H9 (cell line): ENCODE data around the gene ZNF296. TPM values are rescaled to one million over a fixed set of nuclear protein-coding genes. Genes with fewer than 3 reads are reported as not detected.

Experiments
- DNase-seq: peaks from one replicate; pipeline ENCODE4 v3.0.0-alpha.2; 2017
- H2AFZ ChIP-seq: one replicate; pipeline ENCODE4 v1.6.1; 2013; ENCODE audit warnings: mild to moderate bottlenecking, low read length, control low read depth, moderate library complexity
- H2AK5ac ChIP-seq: 2 replicates; pipeline ENCODE4 v1.6.1; 2013; ENCODE audit warnings: low read length, control low read depth, mixed read lengths; ENCODE audit not compliant: insufficient read length
- H2BK120ac ChIP-seq: one replicate; pipeline ENCODE4 v1.6.1; 2013; ENCODE audit warnings: low read depth, mild to moderate bottlenecking, low read length, control low read depth, inconsistent platforms; ENCODE audit not compliant: poor library complexity, severe bottlenecking
- H2BK12ac ChIP-seq: 2 replicates; pipeline ENCODE4 v1.6.1; 2013; ENCODE audit warnings: low read length, control low read depth, mixed read lengths, low read depth; ENCODE audit not compliant: insufficient read length
- H2BK15ac ChIP-seq: 2 replicates; pipeline ENCODE4 v1.6.1; 2013; ENCODE audit warnings: low read depth, low read length, control low read depth
- H2BK20ac ChIP-seq: one replicate; pipeline ENCODE4 v1.6.1; 2013; ENCODE audit warnings: low read depth, mild to moderate bottlenecking, low read length, control low read depth, inconsistent platforms; ENCODE audit not compliant: poor library complexity, severe bottlenecking
- H2BK5ac ChIP-seq: 2 replicates; pipeline ENCODE4 v1.6.1; 2013; ENCODE audit warnings: low read length, control low read depth, mixed read lengths; ENCODE audit not compliant: insufficient read length
- H3K14ac ChIP-seq: 2 replicates; pipeline ENCODE4 v1.6.1; 2013; ENCODE audit warnings: low read length, control low read depth; ENCODE audit not compliant: insufficient read depth
- H3K18ac ChIP-seq: 2 replicates; pipeline ENCODE4 v1.6.1; 2013; ENCODE audit warnings: low read depth, mild to moderate bottlenecking, mixed read lengths, low read length, control low read depth; ENCODE audit not compliant: insufficient read length
- H3K23ac ChIP-seq: 2 replicates; pipeline ENCODE4 v1.6.1; 2013; ENCODE audit warnings: low read length, control low read depth, mixed read lengths, low read depth; ENCODE audit not compliant: insufficient read length
- H3K23me2 ChIP-seq: 2 replicates; pipeline ENCODE4 v1.6.1; 2013; ENCODE audit warnings: low read depth, mild to moderate bottlenecking, mixed read lengths, low read length, control low read depth; ENCODE audit not compliant: insufficient read length, poor library complexity, severe bottlenecking
- H3K27ac ChIP-seq: 2 replicates; pipeline ENCODE4 v1.5.1; 2013; ENCODE audit warnings: low read length, control low read depth, mixed read lengths, low read depth; ENCODE audit not compliant: insufficient read length
- H3K27me3 ChIP-seq: 2 replicates; pipeline ENCODE4 v1.6.1; 2013; ENCODE audit warnings: low read length, control low read depth, inconsistent platforms; ENCODE audit not compliant: insufficient read depth
- H3K4ac ChIP-seq: 2 replicates; pipeline ENCODE4 v1.6.1; 2013; ENCODE audit warnings: low read depth, mild to moderate bottlenecking, control low read depth, inconsistent platforms, low read length, moderate library complexity
- H3K4me1 ChIP-seq: 2 replicates; pipeline ENCODE4 v1.6.1; 2013; ENCODE audit warnings: low read length, control low read depth, inconsistent platforms; ENCODE audit not compliant: insufficient read depth
- H3K4me2 ChIP-seq: 2 replicates; pipeline ENCODE4 v1.6.1; 2013; ENCODE audit warnings: low read length, control low read depth, mixed read lengths; ENCODE audit not compliant: insufficient read length, insufficient read depth
- H3K56ac ChIP-seq: 2 replicates; pipeline ENCODE4 v1.6.1; 2013; ENCODE audit warnings: low read depth, mild to moderate bottlenecking, mixed read lengths, low read length, control low read depth; ENCODE audit not compliant: insufficient read length
- H3K79me1 ChIP-seq: 2 replicates; pipeline ENCODE4 v1.6.1; 2013; ENCODE audit warnings: low read depth, mild to moderate bottlenecking, moderate library complexity, low read length, control low read depth, inconsistent platforms; ENCODE audit not compliant: insufficient read depth, poor library complexity, severe bottlenecking
- H3K79me2 ChIP-seq: 2 replicates; pipeline ENCODE4 v1.6.1; 2013; ENCODE audit warnings: low read length, control low read depth, inconsistent platforms; ENCODE audit not compliant: insufficient read depth
- H3K9ac ChIP-seq: 2 replicates; pipeline ENCODE4 v1.6.1; 2013; ENCODE audit warnings: low read length, control low read depth, mixed read lengths; ENCODE audit not compliant: insufficient read length; ENCODE audit errors: extremely low read depth
- H3K9me3 ChIP-seq: one replicate; pipeline ENCODE4 v1.6.1; 2013; ENCODE audit warnings: low read depth, low read length, inconsistent platforms; ENCODE audit not compliant: control insufficient read depth
- H3T11ph ChIP-seq: one replicate; pipeline ENCODE4 v1.6.1; 2013; ENCODE audit warnings: mild to moderate bottlenecking, low read length, control low read depth, inconsistent platforms
- H4K20me1 ChIP-seq: one replicate; pipeline ENCODE4 v1.6.1; 2013; ENCODE audit not compliant: control insufficient read depth, insufficient read length, insufficient read depth
- H4K5ac ChIP-seq: 2 replicates; pipeline ENCODE4 v1.6.1; 2013; ENCODE audit warnings: low read depth, mild to moderate bottlenecking, mixed read lengths, low read length, control low read depth; ENCODE audit not compliant: insufficient read length
- H4K8ac ChIP-seq: replicated peaks from 2 replicates; pipeline ENCODE4 v1.6.1; 2013; ENCODE audit warnings: low read length, control low read depth, mixed read lengths, low read depth; ENCODE audit not compliant: insufficient read length
- H4K91ac ChIP-seq: 2 replicates; pipeline ENCODE4 v1.6.1; 2013; ENCODE audit warnings: low read depth, mild to moderate bottlenecking, moderate library complexity, mixed read lengths, low read length, control low read depth; ENCODE audit not compliant: insufficient read length
- H3K27ac Mint-ChIP-seq, 3 experiments: 2 replicates in 2 of 3; 3 replicates in 1 of 3; pipeline ENCODE4 v1.8.0; 2020 to 2021; ENCODE audit warnings: mixed read lengths in 3 of 3, mild to moderate bottlenecking in 1 of 3, moderate library complexity in 1 of 3
- H3K27me3 Mint-ChIP-seq: 2 replicates; pipeline ENCODE4 v1.8.0; 2021; ENCODE audit warnings: low read depth, mild to moderate bottlenecking, moderate library complexity, mixed read lengths
- H3K36me3 Mint-ChIP-seq, 3 experiments: 2 replicates in 2 of 3; 3 replicates in 1 of 3; pipeline ENCODE4 v1.8.0; 2020 to 2021; ENCODE audit warnings: low read depth in 3 of 3, mixed read lengths in 3 of 3; ENCODE audit not compliant: insufficient read depth in 1 of 3
- H3K4me1 Mint-ChIP-seq, 2 experiments: 2 replicates each; pipeline ENCODE4 v1.8.0; 2020; ENCODE audit warnings: mixed read lengths in 2 of 2
- H3K4me3 Mint-ChIP-seq, 2 experiments: 2 replicates in 1 of 2; 3 replicates in 1 of 2; pipeline ENCODE4 v1.8.0; 2020 to 2021; ENCODE audit warnings: mild to moderate bottlenecking in 2 of 2, mixed read lengths in 2 of 2, moderate library complexity in 1 of 2
- H3K9me3 Mint-ChIP-seq, 2 experiments: 2 replicates in 1 of 2; 3 replicates in 1 of 2; pipeline ENCODE4 v1.8.0; 2020; ENCODE audit warnings: mild to moderate bottlenecking in 2 of 2, mixed read lengths in 2 of 2, moderate library complexity in 1 of 2
- WGBS: extraction: QIAGEN DNeasy Blood & Tissue Kit; methylation state at CpG from one replicate; pipeline ENCODE4 v1.1.7; 2013; ENCODE audit warnings: missing lambda C conversion rate, low lambda C conversion rate, mixed read lengths; ENCODE audit not compliant: insufficient read length; ENCODE audit errors: extremely low coverage; 5-methylcytosine and 5-hydroxymethylcytosine counted together
- total RNA-seq: library from RNA; stranded (reverse); gene quantifications from 2 replicates; pipeline ENCODE4 v1.2.1, GENCODE V29; 2021
- TF ChIP-seq, protein P1 (sequence below): fragments of 200-600 bp; sonication (generic); conservative IDR thresholded peaks from 3 replicates; pipeline ENCODE4 v1.8.0; 2021; ENCODE audit warnings: antibody characterized with exemption, mild to moderate bottlenecking

ZNF296 gene
- total RNA-seq, 1 experiment from 2014 or later, result 14.8 TPM

DNA sequence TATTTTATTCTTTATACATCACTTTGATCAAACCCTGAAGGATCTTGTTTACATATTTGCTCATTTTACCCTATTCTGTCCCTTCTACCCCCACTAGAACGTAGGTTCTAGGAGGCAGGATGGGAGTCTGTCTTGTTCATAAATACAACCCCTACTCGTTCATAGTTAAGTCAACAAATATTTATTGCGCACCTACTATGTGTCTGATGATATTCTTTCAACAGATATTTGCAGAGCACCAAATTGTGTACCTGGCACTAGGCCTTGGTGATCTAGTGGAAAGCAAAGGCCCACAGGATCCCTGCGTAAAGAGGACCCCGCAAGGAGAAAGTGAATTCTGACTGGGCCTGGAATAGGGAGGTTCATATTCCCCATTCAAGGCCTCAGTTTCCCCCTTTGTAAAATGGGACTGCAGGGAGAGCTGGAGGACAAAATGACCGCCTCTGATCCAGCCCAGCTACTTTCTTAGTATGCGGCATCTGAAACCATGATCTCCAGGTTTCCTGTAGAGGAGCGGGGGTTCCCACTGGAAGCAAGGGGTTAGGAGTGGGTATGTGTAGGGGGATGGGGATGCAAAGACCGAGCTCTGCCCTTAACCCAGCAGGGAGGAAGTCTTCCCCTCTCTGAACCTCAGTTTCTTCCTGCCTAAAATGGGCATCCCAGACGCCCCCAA, 2.2 kb upstream of the ZNF296 start:
- no peaks in the 10 kb centered on the region for H3K27me3 ChIP-seq
- peaks cover 7% of the 10 kb centered on the region; the same call in 1 of the 2 replicates for H3K79me2 ChIP-seq
- H3K27ac ChIP-seq, result no peak overlapping the region
- no peak overlapping the region for H3T11ph ChIP-seq
- no peaks in the 10 kb centered on the region; the same call in 1 of the 2 replicates for H3K27me3 Mint-ChIP-seq
- peak overlapping the region; percentile 40 for H3K9ac ChIP-seq
- H3K27ac Mint-ChIP-seq, result peak overlapping the region in 2 of 3 experiments; percentile 78 to 96; a peak in 6 of 7 replicates
- H2BK12ac ChIP-seq, result no peak overlapping the region
- H3K23me2 ChIP-seq, result peaks cover 20% of the 10 kb centered on the region
- no CpG with 5 or more reads among the region's 10 CpGs for WGBS
- no peak for DNase-seq
- H3K9me3 Mint-ChIP-seq, result no peaks in the 10 kb centered on the region; a peak in 1 of 5 replicates
- H3K18ac ChIP-seq, result peak overlapping the region; percentile 50
- no peak overlapping the region for H2BK120ac ChIP-seq
- H3K79me1 ChIP-seq, result peaks cover 4% of the 10 kb centered on the region
- H4K5ac ChIP-seq, result no peak overlapping the region
- no peaks in the 10 kb centered on the region for H4K20me1 ChIP-seq
- H3K4me1 ChIP-seq, result peaks cover 10% of the 10 kb centered on the region; the same call in 1 of the 2 replicates
- H4K8ac ChIP-seq, result no peak overlapping the region
- H3K23ac ChIP-seq, result no peak overlapping the region
- no peak overlapping the region for H2BK5ac ChIP-seq
- TF ChIP-seq, protein P1, sequence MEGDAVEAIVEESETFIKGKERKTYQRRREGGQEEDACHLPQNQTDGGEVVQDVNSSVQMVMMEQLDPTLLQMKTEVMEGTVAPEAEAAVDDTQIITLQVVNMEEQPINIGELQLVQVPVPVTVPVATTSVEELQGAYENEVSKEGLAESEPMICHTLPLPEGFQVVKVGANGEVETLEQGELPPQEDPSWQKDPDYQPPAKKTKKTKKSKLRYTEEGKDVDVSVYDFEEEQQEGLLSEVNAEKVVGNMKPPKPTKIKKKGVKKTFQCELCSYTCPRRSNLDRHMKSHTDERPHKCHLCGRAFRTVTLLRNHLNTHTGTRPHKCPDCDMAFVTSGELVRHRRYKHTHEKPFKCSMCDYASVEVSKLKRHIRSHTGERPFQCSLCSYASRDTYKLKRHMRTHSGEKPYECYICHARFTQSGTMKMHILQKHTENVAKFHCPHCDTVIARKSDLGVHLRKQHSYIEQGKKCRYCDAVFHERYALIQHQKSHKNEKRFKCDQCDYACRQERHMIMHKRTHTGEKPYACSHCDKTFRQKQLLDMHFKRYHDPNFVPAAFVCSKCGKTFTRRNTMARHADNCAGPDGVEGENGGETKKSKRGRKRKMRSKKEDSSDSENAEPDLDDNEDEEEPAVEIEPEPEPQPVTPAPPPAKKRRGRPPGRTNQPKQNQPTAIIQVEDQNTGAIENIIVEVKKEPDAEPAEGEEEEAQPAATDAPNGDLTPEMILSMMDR, result no peak
- H2BK15ac ChIP-seq, result no peak overlapping the region
- peak overlapping the region; percentile 64; the same call in 1 of the 2 replicates for H3K14ac ChIP-seq
- H3K36me3 Mint-ChIP-seq, result peaks cover 13 to 33% (median 27%) of the 10 kb centered on the region in 3 experiments; a peak in 6 of 7 replicates
- no peak overlapping the region for H2AFZ ChIP-seq
- peak overlapping the region; percentile 33 for H3K4me2 ChIP-seq
- H3K4ac ChIP-seq, result no peak overlapping the region
- no peaks in the 10 kb centered on the region for H3K9me3 ChIP-seq
- no peak overlapping the region for H2AK5ac ChIP-seq
- H2BK20ac ChIP-seq, result no peak overlapping the region
- H3K56ac ChIP-seq, result no peak overlapping the region
- H3K4me1 Mint-ChIP-seq, result peaks cover 44 to 53% of the 10 kb centered on the region in 2 experiments
- H3K4me3 Mint-ChIP-seq, result peak overlapping the region; percentile 99
- no peak overlapping the region for H4K91ac ChIP-seq
